Progenitor cell of endocrine pancreas (in vitro differentiated cells): ENCODE results near the gene SPTLC1. TPM values are rescaled to one million over a fixed set of nuclear protein-coding genes. Genes with fewer than 3 reads are reported as not detected.
"Not testable (repeated sequence)": the region's sequence is repeated elsewhere in the genome, so short reads cannot be mapped to it uniquely, and the experiment has no call there.

Source experiments
- DNase-seq: peaks from one replicate; pipeline ENCODE4 v3.0.0; 2021; ENCODE audit warnings: low spot score; ENCODE audit not compliant: unreplicated experiment
- H3K27ac Mint-ChIP-seq: 2 replicates; pipeline ENCODE4 v1.8.0; 2021; ENCODE audit warnings: mild to moderate bottlenecking, moderate library complexity, mixed read lengths
- H3K27me3 Mint-ChIP-seq: 2 replicates; pipeline ENCODE4 v1.8.0; 2021; ENCODE audit warnings: mixed read lengths
- H3K36me3 Mint-ChIP-seq: 2 replicates; pipeline ENCODE4 v1.8.0; 2022; ENCODE audit warnings: mixed read lengths; ENCODE audit not compliant: insufficient read depth
- H3K4me1 Mint-ChIP-seq: 2 replicates; pipeline ENCODE4 v1.8.0; 2021; ENCODE audit warnings: low read depth, mixed read lengths
- H3K4me3 Mint-ChIP-seq: 2 replicates; pipeline ENCODE4 v1.8.0; 2021; ENCODE audit warnings: low read depth, mild to moderate bottlenecking, moderate library complexity, mixed read lengths
- H3K9me3 Mint-ChIP-seq: 2 replicates; pipeline ENCODE4 v1.8.0; 2021; ENCODE audit warnings: low read depth, mixed read lengths
- total RNA-seq: library from RNA; stranded (reverse); gene quantifications from 2 replicates; pipeline ENCODE4 v1.2.1, GENCODE V29; 2021
- TF ChIP-seq, protein P1 (sequence below): fragments of 200-600 bp; sonication (generic); IDR thresholded peaks from one replicate; pipeline ENCODE4 v1.5.0; 2021; ENCODE audit warnings: antibody characterized with exemption, mild to moderate bottlenecking; ENCODE audit not compliant: unreplicated experiment

The SPTLC1 gene
- total RNA-seq, 1 donor from 2014 or later = 68.8 TPM

DNA sequence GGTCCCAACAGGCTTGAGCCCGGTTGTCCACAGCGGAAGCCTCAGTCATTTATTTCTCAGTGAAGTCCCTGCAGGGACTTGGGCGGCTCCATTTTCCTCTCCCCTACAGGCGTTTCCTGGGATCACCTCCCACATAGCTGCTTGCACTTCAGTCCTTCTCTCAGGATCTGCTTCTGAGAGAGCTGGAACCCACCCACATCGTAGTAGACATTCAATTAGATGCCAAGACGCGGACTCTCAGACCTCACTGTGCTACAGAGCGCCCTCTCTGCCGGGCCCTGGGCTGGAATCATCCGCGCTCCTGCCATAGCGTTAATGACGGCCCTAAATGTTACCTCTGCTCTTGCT, 111.2 kb downstream of the SPTLC1 start:
- H3K27ac Mint-ChIP-seq = no peak overlapping the region
- no peaks in the 10 kb centered on the region for H3K36me3 Mint-ChIP-seq
- TF ChIP-seq, protein P1, sequence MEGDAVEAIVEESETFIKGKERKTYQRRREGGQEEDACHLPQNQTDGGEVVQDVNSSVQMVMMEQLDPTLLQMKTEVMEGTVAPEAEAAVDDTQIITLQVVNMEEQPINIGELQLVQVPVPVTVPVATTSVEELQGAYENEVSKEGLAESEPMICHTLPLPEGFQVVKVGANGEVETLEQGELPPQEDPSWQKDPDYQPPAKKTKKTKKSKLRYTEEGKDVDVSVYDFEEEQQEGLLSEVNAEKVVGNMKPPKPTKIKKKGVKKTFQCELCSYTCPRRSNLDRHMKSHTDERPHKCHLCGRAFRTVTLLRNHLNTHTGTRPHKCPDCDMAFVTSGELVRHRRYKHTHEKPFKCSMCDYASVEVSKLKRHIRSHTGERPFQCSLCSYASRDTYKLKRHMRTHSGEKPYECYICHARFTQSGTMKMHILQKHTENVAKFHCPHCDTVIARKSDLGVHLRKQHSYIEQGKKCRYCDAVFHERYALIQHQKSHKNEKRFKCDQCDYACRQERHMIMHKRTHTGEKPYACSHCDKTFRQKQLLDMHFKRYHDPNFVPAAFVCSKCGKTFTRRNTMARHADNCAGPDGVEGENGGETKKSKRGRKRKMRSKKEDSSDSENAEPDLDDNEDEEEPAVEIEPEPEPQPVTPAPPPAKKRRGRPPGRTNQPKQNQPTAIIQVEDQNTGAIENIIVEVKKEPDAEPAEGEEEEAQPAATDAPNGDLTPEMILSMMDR = no peak
- peaks cover 45% of the 10 kb centered on the region for H3K27me3 Mint-ChIP-seq
- no peak overlapping the region for H3K4me3 Mint-ChIP-seq
- H3K4me1 Mint-ChIP-seq = no peaks in the 10 kb centered on the region
- H3K9me3 Mint-ChIP-seq = no peaks in the 10 kb centered on the region
- DNase-seq = no peak

GRCh38 chr9:92003308-92004044, 111.7 kb downstream of the SPTLC1 start:
- TF ChIP-seq, protein P1 = no peak
- Mint-ChIP-seq H3K36me3 (no peaks in the 10 kb centered on the region), H3K27ac (no peak overlapping the region), H3K27me3 (peaks cover 51% of the 10 kb centered on the region), H3K9me3 (no peaks in the 10 kb centered on the region), H3K4me3 (no peak overlapping the region), H3K4me1 (no peaks in the 10 kb centered on the region)
- no peak for DNase-seq

DNA sequence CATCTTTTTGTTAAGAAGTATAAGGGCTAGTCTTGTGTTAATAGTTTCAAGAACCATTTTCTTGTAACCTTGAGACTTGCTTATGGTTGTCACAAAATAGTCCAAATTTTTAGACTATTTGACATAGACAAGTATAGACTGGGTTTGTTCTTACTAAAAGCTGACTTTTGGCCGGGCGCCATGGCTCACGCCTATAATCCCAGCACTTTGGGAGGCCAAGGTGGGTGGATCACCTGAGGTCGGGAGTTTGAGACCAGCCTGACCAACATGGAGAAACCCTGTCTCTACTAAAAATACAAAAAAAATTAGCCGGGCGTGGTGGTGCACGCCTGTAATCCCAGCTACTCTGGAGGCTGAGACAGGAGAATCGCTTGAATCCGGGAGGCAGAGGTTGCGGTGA, 113.3 kb downstream of the SPTLC1 start:
- H3K4me3 Mint-ChIP-seq, H3K9me3 Mint-ChIP-seq, H3K27ac Mint-ChIP-seq, H3K4me1 Mint-ChIP-seq, DNase-seq, H3K36me3 Mint-ChIP-seq: not testable (repeated sequence)
- H3K27me3 Mint-ChIP-seq = peaks cover 50% of the 10 kb centered on the region

GRCh38 chr9:92001244-92001643, 114.0 kb downstream of the SPTLC1 start:
- Mint-ChIP-seq H3K4me1 (no peaks in the 10 kb centered on the region), H3K27ac (no peak overlapping the region), H3K27me3 (peaks cover 45% of the 10 kb centered on the region), H3K9me3 (no peaks in the 10 kb centered on the region), H3K36me3 (no peaks in the 10 kb centered on the region), H3K4me3 (no peak overlapping the region)
- DNase-seq = no peak
- TF ChIP-seq, protein P1 = no peak

DNA sequence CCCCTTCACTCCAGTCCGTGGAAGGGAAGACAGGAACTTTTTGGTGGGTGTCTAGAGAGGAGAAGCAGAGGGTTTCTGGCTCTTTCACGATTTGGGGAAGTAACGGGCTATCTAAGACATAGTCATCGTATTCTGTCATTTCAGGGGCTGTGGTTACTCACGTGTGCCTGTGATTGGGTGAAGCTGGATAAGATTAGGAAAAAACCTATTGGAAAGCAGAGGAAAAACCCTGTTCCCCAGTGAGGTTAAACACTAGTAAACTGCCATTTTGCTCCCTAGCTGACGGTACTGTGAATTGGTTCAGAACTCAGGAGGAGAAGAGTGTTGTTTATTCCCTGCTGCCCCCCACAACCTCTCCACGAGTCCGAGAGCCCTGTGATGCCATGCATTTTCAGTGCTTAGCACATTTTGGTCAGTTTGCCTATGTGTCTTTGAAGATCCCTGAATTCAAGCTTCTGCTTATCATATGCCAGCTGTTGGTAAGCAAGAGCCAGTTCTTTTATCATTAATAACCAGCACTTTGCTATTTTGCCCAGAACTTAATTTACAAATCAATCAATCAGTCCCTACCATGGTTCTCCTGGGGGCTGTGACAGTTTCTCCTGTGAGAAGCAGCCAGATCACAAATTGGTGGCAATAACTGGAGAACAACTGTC, 120.1 kb downstream of the SPTLC1 start:
- no peak for DNase-seq
- no peak overlapping the region for H3K27ac Mint-ChIP-seq
- TF ChIP-seq, protein P1 = no peak
- H3K9me3 Mint-ChIP-seq = peaks cover under 1% of the 10 kb centered on the region
- H3K4me3 Mint-ChIP-seq = no peak overlapping the region
- H3K36me3 Mint-ChIP-seq = no peaks in the 10 kb centered on the region
- H3K4me1 Mint-ChIP-seq = peaks cover 17% of the 10 kb centered on the region
- H3K27me3 Mint-ChIP-seq = peaks cover 47% of the 10 kb centered on the region

GRCh38 chr9:91994422-91994821, 120.8 kb downstream of the SPTLC1 start:
- Mint-ChIP-seq H3K4me3 (no peak overlapping the region), H3K27ac (no peak overlapping the region), H3K9me3 (peaks cover 3% of the 10 kb centered on the region), H3K4me1 (peaks cover 17% of the 10 kb centered on the region), H3K27me3 (peaks cover 51% of the 10 kb centered on the region), H3K36me3 (no peaks in the 10 kb centered on the region)
- TF ChIP-seq, protein P1 = no peak
- no peak for DNase-seq
